ENCODE measurements around the gene KCTD11. TPM values are rescaled to one million over a fixed set of nuclear protein-coding genes. Genes with fewer than 3 reads are reported as not detected.

The KCTD11 gene
- total and polyA plus RNA-seq, 7 donors, result 2.9 to 13.2 (median 5.1) TPM

- no peaks in the 10 kb centered on the region for H3K27me3 ChIP-seq (ENCODE audit: insufficient read depth in 3 of 3, low read length in 2 of 3)
- DNase-seq (no peak), ATAC-seq (no peak)
- intact Hi-C loops (cut with DNase I), result loop anchor here (5.0 kb wide), 3 partner anchors 33 to 97 kb away; partner anchors contain the start of genes KCTD11 (in 1 of the 2) and TMEM95 (in 1 of the 2)
- peaks cover 3 to 57% of the 10 kb centered on the region in 2 donors for H3K36me3 ChIP-seq (ENCODE audit: insufficient read depth in 1 of 2, low read depth in 1 of 2)
- H3K4me3 ChIP-seq, result no peak overlapping the region
- TF ChIP-seq CTCF (IDR thresholded peaks at IDR 0.05), result no peak
- H3K27ac ChIP-seq, result no peak overlapping the region
- no peaks in the 10 kb centered on the region for H3K4me1 ChIP-seq
- no peaks in the 10 kb centered on the region for H3K9me3 ChIP-seq
- WGBS, 3 donors, result 77 to 82% (median 80%) methylated on average over 19 of the region's 19 CpGs
These were observed 38.3 kb downstream of the KCTD11 start for GRCh38 chr17:7389924-7390910.

DNA sequence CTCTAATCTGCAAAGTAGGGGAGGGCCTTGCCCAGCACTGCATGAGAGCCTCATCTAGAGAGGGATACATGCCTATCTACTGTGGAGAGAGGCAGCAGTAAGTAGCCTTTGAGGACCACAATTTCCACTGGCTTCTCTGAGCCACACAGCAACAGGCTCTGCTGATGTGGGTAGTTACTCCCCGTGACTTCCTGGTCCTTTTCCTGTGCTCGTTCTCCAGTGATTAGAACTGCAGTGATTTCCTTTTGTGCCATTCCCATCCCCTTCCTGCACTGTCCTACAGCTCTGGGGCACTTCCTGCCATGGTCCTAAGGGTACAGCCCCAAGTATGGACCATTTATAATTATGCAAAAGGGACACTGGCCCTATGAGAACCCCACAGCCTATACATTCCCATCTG lies 39.3 kb downstream of the KCTD11 start:
- Histone ChIP-seq H3K36me3 (ENCODE audit: insufficient read depth in 1 of 2, low read depth in 1 of 2) (peaks cover 3 to 57% of the 10 kb centered on the region in 2 donors), H3K9me3 (no peaks in the 10 kb centered on the region), H3K27me3 (ENCODE audit: insufficient read depth in 3 of 3, low read length in 2 of 3) (no peaks in the 10 kb centered on the region), H3K4me1 (no peaks in the 10 kb centered on the region), H3K27ac (no peak overlapping the region), H3K4me3 (no peak overlapping the region)
- DNase-seq, result no peak
- no peak for TF ChIP-seq CTCF (IDR thresholded peaks at IDR 0.05)
- no peak for ATAC-seq
- WGBS, 3 donors, result 58 to 69% (median 59%) methylated on average over 2 of the region's 2 CpGs
- intact Hi-C loops (cut with DNase I), result loop anchor here (5.0 kb wide), 3 partner anchors 34 to 96 kb away; partner anchors contain the start of genes KCTD11 (in 1 of the 2) and TMEM95 (in 1 of the 2)

DNA sequence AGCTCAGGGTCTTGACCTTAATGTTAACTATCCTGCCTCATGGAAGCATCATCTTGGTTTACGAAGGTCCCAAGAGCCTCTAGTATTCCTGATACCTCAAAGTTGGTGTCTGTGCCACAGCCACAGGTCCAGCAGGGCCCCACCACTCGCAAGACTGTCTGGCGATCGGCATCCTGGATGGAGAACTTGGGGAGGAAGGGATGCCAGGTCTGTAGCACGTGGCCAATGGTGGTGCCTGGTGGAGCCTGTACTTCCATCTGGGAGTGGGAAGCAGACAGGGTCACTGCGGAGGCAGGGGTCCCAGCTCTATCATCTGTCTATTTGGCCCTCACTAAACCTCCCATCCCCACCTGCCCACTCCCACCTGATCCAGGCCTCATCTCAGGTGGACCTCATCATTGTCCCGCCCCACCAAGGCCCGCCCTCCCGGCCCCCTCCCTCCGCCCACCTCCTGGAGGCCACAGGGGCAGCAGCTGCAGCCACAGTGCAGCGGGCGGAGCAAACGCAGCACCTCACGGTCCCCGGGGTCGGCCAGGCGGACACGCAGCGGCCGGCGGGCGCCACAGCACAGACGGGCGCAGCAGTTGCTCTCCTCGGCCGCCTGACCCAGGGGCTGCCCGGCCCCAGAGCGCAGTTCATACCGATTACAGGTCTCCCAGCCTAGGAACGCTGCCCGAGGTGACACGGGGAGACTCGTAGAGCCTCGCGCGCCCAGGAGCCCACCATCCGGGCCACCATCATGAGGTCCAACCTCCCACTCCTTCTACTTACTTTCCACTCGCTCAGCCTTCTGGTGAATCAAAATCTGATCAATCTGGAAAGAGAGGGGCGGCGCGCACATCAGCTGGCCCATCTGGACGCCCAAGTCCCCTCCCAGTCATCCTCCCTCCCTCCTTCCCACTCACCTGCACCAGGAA lies 41.0 kb downstream of the KCTD11 start:
- ATAC-seq (no peak), DNase-seq (no peak)
- intact Hi-C loops (cut with DNase I), result loop anchor here (5.0 kb wide), 3 partner anchors 36 to 94 kb away; partner anchors contain the start of genes KCTD11 (in 1 of the 2) and TMEM95 (in 1 of the 2)
- Histone ChIP-seq H3K9me3 (no peaks in the 10 kb centered on the region), H3K27me3 (ENCODE audit: insufficient read depth in 3 of 3, low read length in 2 of 3) (no peaks in the 10 kb centered on the region), H3K27ac (no peak overlapping the region), H3K4me1 (no peaks in the 10 kb centered on the region), H3K4me3 (peak overlapping the region; percentile 95), H3K36me3 (ENCODE audit: insufficient read depth in 1 of 2, low read depth in 1 of 2) (peaks cover 3 to 46% of the 10 kb centered on the region in 2 donors)
- 77 to 82% (median 77%) methylated on average over 31 to 42 of the region's 42 CpGs for WGBS, 3 donors
- no peak for TF ChIP-seq CTCF (IDR thresholded peaks at IDR 0.05)

- TF ChIP-seq CTCF (IDR thresholded peaks at IDR 0.05), result no peak
- DNase-seq (peak in 1 of 2 donors; percentile 49), ATAC-seq (peak in 3 of 4 donors; percentile 3 to 36 (median 30))
- Histone ChIP-seq H3K9me3 (no peaks in the 10 kb centered on the region), H3K4me3 (peak overlapping the region; percentile 95), H3K36me3 (ENCODE audit: insufficient read depth in 1 of 2, low read depth in 1 of 2) (peaks cover 3 to 38% of the 10 kb centered on the region in 2 donors), H3K4me1 (no peaks in the 10 kb centered on the region), H3K27ac (peak overlapping the region; percentile 91), H3K27me3 (ENCODE audit: insufficient read depth in 3 of 3, low read length in 2 of 3) (no peaks in the 10 kb centered on the region)
- intact Hi-C loops (cut with DNase I), result loop anchor here (5.0 kb wide), 3 partner anchors 37 to 93 kb away; partner anchors contain the start of genes KCTD11 (in 1 of the 2) and TMEM95 (in 1 of the 2)
- WGBS, 3 donors, result 14 to 19% (median 15%) methylated on average over 35 to 48 of the region's 48 CpGs
These were observed 41.9 kb downstream of the KCTD11 start for GRCh38 chr17:7393613-7394451.

Measured in psoas muscle (tissue), 8 donors.